ENCODE data around the gene PRDM16. TPM values are rescaled to one million over a fixed set of nuclear protein-coding genes. Genes with fewer than 3 reads are reported as not detected.

The PRDM16 gene
- total RNA-seq, 1 donor = 6.5 TPM

- no peak overlapping the region for H3K27ac ChIP-seq (ENCODE audit: low read depth, low read length)
- no peaks in the 10 kb centered on the region for H3K79me2 ChIP-seq (ENCODE audit: insufficient read depth, low read length)
- H4K20me1 ChIP-seq (ENCODE audit: insufficient read depth, low read length) = peaks cover 8% of the 10 kb centered on the region
- DNase-seq (ENCODE audit: insufficient read length, low spot score, missing footprints) = no peak
- H3K4me1 ChIP-seq (ENCODE audit: insufficient read depth, low read length) = peaks cover 22% of the 10 kb centered on the region
- no peak overlapping the region for H3K4me2 ChIP-seq (ENCODE audit: insufficient read depth, low read length)
- no peaks in the 10 kb centered on the region for H3K36me3 ChIP-seq (ENCODE audit: insufficient read depth, low read length)
- H2AFZ ChIP-seq (ENCODE audit: low read length) = no peak overlapping the region
- TF ChIP-seq, protein P1, sequence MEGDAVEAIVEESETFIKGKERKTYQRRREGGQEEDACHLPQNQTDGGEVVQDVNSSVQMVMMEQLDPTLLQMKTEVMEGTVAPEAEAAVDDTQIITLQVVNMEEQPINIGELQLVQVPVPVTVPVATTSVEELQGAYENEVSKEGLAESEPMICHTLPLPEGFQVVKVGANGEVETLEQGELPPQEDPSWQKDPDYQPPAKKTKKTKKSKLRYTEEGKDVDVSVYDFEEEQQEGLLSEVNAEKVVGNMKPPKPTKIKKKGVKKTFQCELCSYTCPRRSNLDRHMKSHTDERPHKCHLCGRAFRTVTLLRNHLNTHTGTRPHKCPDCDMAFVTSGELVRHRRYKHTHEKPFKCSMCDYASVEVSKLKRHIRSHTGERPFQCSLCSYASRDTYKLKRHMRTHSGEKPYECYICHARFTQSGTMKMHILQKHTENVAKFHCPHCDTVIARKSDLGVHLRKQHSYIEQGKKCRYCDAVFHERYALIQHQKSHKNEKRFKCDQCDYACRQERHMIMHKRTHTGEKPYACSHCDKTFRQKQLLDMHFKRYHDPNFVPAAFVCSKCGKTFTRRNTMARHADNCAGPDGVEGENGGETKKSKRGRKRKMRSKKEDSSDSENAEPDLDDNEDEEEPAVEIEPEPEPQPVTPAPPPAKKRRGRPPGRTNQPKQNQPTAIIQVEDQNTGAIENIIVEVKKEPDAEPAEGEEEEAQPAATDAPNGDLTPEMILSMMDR (IDR thresholded peaks at IDR 0.05; ENCODE audit: extremely low read depth, low read depth, low read length) = no peak
- no peaks in the 10 kb centered on the region for H3K9me3 ChIP-seq (ENCODE audit: low read depth, low read length)
- H3K4me3 ChIP-seq (ENCODE audit: insufficient read depth, low read length) = no peak overlapping the region
- no peaks in the 10 kb centered on the region for H3K27me3 ChIP-seq (ENCODE audit: insufficient read depth, low read length)
These were observed 104.5 kb downstream of the PRDM16 start for GRCh38 chr1:3173381-3173980.

GRCh38 chr1:3174487-3175247, 105.7 kb downstream of the PRDM16 start:
- TF ChIP-seq, protein P1 (IDR thresholded peaks at IDR 0.05; ENCODE audit: extremely low read depth, low read depth, low read length) = no peak
- Histone ChIP-seq H3K36me3 (ENCODE audit: insufficient read depth, low read length) (no peaks in the 10 kb centered on the region), H3K4me1 (ENCODE audit: insufficient read depth, low read length) (peaks cover 22% of the 10 kb centered on the region), H3K4me3 (ENCODE audit: insufficient read depth, low read length) (peak overlapping the region; percentile 30), H4K20me1 (ENCODE audit: insufficient read depth, low read length) (peaks cover 8% of the 10 kb centered on the region), H3K79me2 (ENCODE audit: insufficient read depth, low read length) (no peaks in the 10 kb centered on the region), H3K9me3 (ENCODE audit: low read depth, low read length) (no peaks in the 10 kb centered on the region), H2AFZ (ENCODE audit: low read length) (peak overlapping the region; percentile 5), H3K27ac (ENCODE audit: low read depth, low read length) (no peak overlapping the region), H3K4me2 (ENCODE audit: insufficient read depth, low read length) (peak overlapping the region; percentile 58), H3K27me3 (ENCODE audit: insufficient read depth, low read length) (no peaks in the 10 kb centered on the region)
- DNase-seq (ENCODE audit: insufficient read length, low spot score, missing footprints) = peak; percentile 99

GRCh38 chr1:3175486-3175885, 106.5 kb downstream of the PRDM16 start:
- H3K4me1 ChIP-seq (ENCODE audit: insufficient read depth, low read length) = peaks cover 18% of the 10 kb centered on the region

GRCh38 chr1:3176028-3176427, 107.0 kb downstream of the PRDM16 start:
- Histone ChIP-seq H3K4me2 (ENCODE audit: insufficient read depth, low read length) (no peak overlapping the region), H3K36me3 (ENCODE audit: insufficient read depth, low read length) (no peaks in the 10 kb centered on the region), H3K27me3 (ENCODE audit: insufficient read depth, low read length) (no peaks in the 10 kb centered on the region), H4K20me1 (ENCODE audit: insufficient read depth, low read length) (peaks cover 8% of the 10 kb centered on the region), H3K4me1 (ENCODE audit: insufficient read depth, low read length) (peaks cover 12% of the 10 kb centered on the region), H2AFZ (ENCODE audit: low read length) (no peak overlapping the region), H3K27ac (ENCODE audit: low read depth, low read length) (no peak overlapping the region), H3K79me2 (ENCODE audit: insufficient read depth, low read length) (no peaks in the 10 kb centered on the region), H3K4me3 (ENCODE audit: insufficient read depth, low read length) (no peak overlapping the region), H3K9me3 (ENCODE audit: low read depth, low read length) (no peaks in the 10 kb centered on the region)
- DNase-seq (ENCODE audit: insufficient read length, low spot score, missing footprints) = no peak
- TF ChIP-seq, protein P1 (IDR thresholded peaks at IDR 0.05; ENCODE audit: extremely low read depth, low read depth, low read length) = no peak

More at GRCh38 chr1:3175486-3175885, 106.5 kb downstream of the PRDM16 start:
- Histone ChIP-seq H3K27ac (ENCODE audit: low read depth, low read length) (no peak overlapping the region), H3K27me3 (ENCODE audit: insufficient read depth, low read length) (no peaks in the 10 kb centered on the region), H3K9me3 (ENCODE audit: low read depth, low read length) (no peaks in the 10 kb centered on the region), H2AFZ (ENCODE audit: low read length) (no peak overlapping the region), H3K4me3 (ENCODE audit: insufficient read depth, low read length) (no peak overlapping the region), H3K79me2 (ENCODE audit: insufficient read depth, low read length) (no peaks in the 10 kb centered on the region), H4K20me1 (ENCODE audit: insufficient read depth, low read length) (peaks cover 8% of the 10 kb centered on the region), H3K4me2 (ENCODE audit: insufficient read depth, low read length) (no peak overlapping the region), H3K36me3 (ENCODE audit: insufficient read depth, low read length) (no peaks in the 10 kb centered on the region)
- TF ChIP-seq, protein P1 (IDR thresholded peaks at IDR 0.05; ENCODE audit: extremely low read depth, low read depth, low read length) = no peak
- DNase-seq (ENCODE audit: insufficient read length, low spot score, missing footprints) = no peak

Measured in osteoblast (primary cell).